Activated CD4-positive, alpha-beta memory T cell treated with anti-CD3 and anti-CD28 coated beads for 36 hours (primary cell): ENCODE results near the gene ZNF383. TPM values are rescaled to one million over a fixed set of nuclear protein-coding genes. Genes with fewer than 3 reads are reported as not detected.
"Not testable (repeated sequence)": the region's sequence is repeated elsewhere in the genome, so short reads cannot be mapped to it uniquely, and the experiment has no call there.

ENCODE experiments used
- CTCF ChIA-PET: fragments of 350-600 bp; sonication (Branson Sonifier 250); formaldehyde crosslinking; loops from one replicate; lab custom pipeline; 2021; ENCODE audit warnings: antibody characterized with exemption, inconsistent platforms; lab: Charles Lee
- POLR2A ChIA-PET: fragments of 350-600 bp; sonication (Branson Sonifier 250); formaldehyde crosslinking; loops from one replicate; lab custom pipeline; 2021; ENCODE audit warnings: antibody characterized with exemption; lab: Charles Lee
- DNase-seq: peaks from one replicate; pipeline ENCODE4 v3.0.0-alpha.2; 2020
- H3K27ac Mint-ChIP-seq: one replicate; pipeline ENCODE4 v1.8.0; 2021; ENCODE audit warnings: mixed read lengths
- H3K27me3 Mint-ChIP-seq: one replicate; pipeline ENCODE4 v1.8.0; 2021; ENCODE audit warnings: mixed read lengths
- H3K36me3 Mint-ChIP-seq: one replicate; pipeline ENCODE4 v1.8.0; 2021; ENCODE audit warnings: mixed read lengths
- H3K4me1 Mint-ChIP-seq: one replicate; pipeline ENCODE4 v1.8.0; 2021; ENCODE audit warnings: low read depth, mixed read lengths
- H3K4me3 Mint-ChIP-seq: one replicate; pipeline ENCODE4 v1.8.0; 2021; ENCODE audit warnings: mild to moderate bottlenecking, mixed read lengths
- H3K9me3 Mint-ChIP-seq: one replicate; pipeline ENCODE4 v1.8.0; 2021; ENCODE audit warnings: mixed read lengths
- intact Hi-C: fragments of 100-400 bp; cut with micrococcal nuclease; formaldehyde crosslinking; loops from one replicate; pipeline ENCODE4 v1.15.1; 2023
- total RNA-seq, 2 experiments: library from RNA; stranded (reverse); gene quantifications; one replicate each; pipeline ENCODE4 v1.2.3, GENCODE V29; 2021

The ZNF383 gene
- total RNA-seq, result 1 to 10 TPM; 7.7 TPM

DNA sequence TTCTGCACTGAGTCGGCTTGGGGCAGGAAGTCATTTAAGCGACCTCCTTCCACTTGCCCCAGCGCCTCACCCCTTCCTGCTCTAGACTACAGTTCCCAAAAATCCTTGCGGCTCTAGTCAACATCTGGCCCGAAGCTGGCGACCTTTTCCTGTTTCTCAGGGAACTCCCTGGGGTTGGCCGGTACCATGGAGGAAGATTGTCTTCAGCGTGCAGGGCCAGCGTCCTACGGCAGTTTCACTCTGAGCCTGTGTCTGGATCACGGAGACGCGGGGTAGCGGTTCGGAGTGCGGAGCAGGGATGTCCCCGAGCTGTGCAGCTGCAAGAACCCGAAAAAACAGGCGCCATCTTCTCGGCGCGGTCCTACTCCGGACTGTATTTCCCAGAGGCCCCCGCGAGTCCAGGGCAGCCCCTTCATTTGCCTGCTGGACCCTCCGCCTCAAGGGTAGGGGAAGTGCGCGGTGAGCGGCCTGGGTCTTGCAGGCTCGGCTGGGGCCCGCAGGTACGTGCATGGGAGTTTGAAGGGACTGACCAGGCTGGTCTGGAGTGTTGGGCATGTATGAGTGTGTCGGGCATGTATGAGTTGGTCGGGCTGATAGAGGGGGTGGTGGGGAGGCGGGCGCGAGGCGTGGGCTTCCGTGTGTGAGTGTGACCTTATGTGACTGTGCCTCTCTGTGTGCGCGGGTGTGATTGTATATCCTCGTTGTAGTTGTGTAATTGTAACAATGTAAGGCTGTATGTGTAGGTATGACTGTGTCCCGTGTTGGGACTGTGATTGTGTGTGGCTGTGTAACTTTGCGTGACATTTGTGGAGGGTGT is at the start of gene ZNF383:
TSS of gene ZNF383 (plus strand) at position 440 of the 817 bp plus-strand sequence. CDS start 12,240 bp downstream, outside the sequence.
- peak within 1 kb of the TSS; percentile 99 for H3K27ac Mint-ChIP-seq
- POLR2A ChIA-PET, result interaction anchor here (0.5 to 1.6 kb wide), 4 partner anchors 11 to 729 kb away, joined by 3 to 6 read pairs (median 3); partner anchors contain the start of genes ZNF527, ZNF566 and ZNF573

GRCh38 chr19:37172368-37173366 is 45.3 kb upstream of the ZNF383 start, which contains the start of gene ZNF585A:
Gene ZNF585A (minus strand): TSS chr19:37172695. CDS start chr19:37169910, 2,785 bp downstream.
- Mint-ChIP-seq H3K27me3 (no peaks in the 10 kb centered on the region), H3K4me3 (no peak within 1 kb of the TSS), H3K36me3 (peaks cover 38% of the 10 kb centered on the region), H3K27ac (no peak within 1 kb of the TSS), H3K9me3 (peaks cover 33% of the 10 kb centered on the region), H3K4me1 (no peaks in the 10 kb centered on the region)
- CTCF ChIA-PET, result interaction anchor here (1.1 kb wide), 1 partner anchor 38 kb away, joined by 3 read pairs; the partner anchor contains the start of gene ZNF585B
- intact Hi-C loops, result loop anchor here (1.0 to 5.0 kb wide), 8 partner anchors 38 to 334 kb away; partner anchors contain the start of genes ZNF383, ZNF420, ZNF527 and ZNF568
- POLR2A ChIA-PET, result interaction anchor here (1.0 kb wide), 1 partner anchor 957 kb away, joined by 3 read pairs; the partner anchor contains the start of gene ZNF146
- DNase-seq, result peak; percentile 92

More for the DNA sequence above, at the start of gene ZNF383:
- Mint-ChIP-seq H3K36me3 (peaks cover 36% of the 10 kb centered on the region), H3K9me3 (peaks cover 3% of the 10 kb centered on the region), H3K4me1 (peaks cover 19% of the 10 kb centered on the region), H3K27me3 (no peaks in the 10 kb centered on the region), H3K4me3 (peak within 1 kb of the TSS; percentile 99)
- intact Hi-C loops, result loop anchor here (1.0 to 10.0 kb wide), 9 partner anchors 8 to 1003 kb away; partner anchors contain the start of genes ZFP14, ZNF146, ZNF260 and ZNF345
- DNase-seq, result peak; percentile 90
- CTCF ChIA-PET, result interaction anchor here (1.1 to 1.7 kb wide), 2 partner anchors 9 to 245 kb away, joined by 4 read pairs; no protein-coding TSS in a partner anchor

GRCh38 chr19:37186071-37186470 is 31.9 kb upstream of the ZNF383 start:
- Mint-ChIP-seq H3K36me3 (peaks cover 75% of the 10 kb centered on the region), H3K9me3 (peaks cover 78% of the 10 kb centered on the region)
- POLR2A ChIA-PET, CTCF ChIA-PET, DNase-seq, H3K27ac Mint-ChIP-seq, H3K27me3 Mint-ChIP-seq, H3K4me1 Mint-ChIP-seq, intact Hi-C loops, H3K4me3 Mint-ChIP-seq: not testable (repeated sequence)

GRCh38 chr19:37195248-37195647 is 22.8 kb upstream of the ZNF383 start:
- H3K27me3 Mint-ChIP-seq, H3K4me1 Mint-ChIP-seq, CTCF ChIA-PET, H3K4me3 Mint-ChIP-seq, DNase-seq, H3K27ac Mint-ChIP-seq, POLR2A ChIA-PET, intact Hi-C loops: not testable (repeated sequence)
- Mint-ChIP-seq H3K9me3 (peaks cover 53% of the 10 kb centered on the region), H3K36me3 (peaks cover 68% of the 10 kb centered on the region)

- DNase-seq, H3K27me3 Mint-ChIP-seq, H3K4me3 Mint-ChIP-seq, H3K4me1 Mint-ChIP-seq, H3K27ac Mint-ChIP-seq, POLR2A ChIA-PET, intact Hi-C loops, CTCF ChIA-PET: not testable (repeated sequence)
- Mint-ChIP-seq H3K9me3 (peaks cover 46% of the 10 kb centered on the region), H3K36me3 (peaks cover 65% of the 10 kb centered on the region)
Observed at GRCh38 chr19:37197115-37197514, 20.9 kb upstream of the ZNF383 start.

DNA sequence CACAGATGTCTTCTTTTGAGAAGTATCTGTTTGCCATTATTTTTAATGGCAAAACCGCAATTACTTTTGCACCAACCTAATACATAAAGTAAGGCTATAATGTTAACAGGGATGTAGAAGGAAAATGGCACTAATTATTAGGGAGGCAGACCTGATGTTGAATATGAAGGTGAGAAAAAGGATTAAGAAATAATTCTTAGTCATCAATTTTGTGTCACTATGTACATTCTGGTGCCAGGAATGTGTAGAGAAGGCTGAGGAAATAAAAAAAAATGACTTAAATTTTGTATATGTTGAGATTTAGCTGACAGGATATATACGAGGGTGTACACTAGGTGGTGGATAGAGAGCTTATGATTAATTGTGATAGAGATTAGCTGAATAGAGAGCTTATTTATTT is 20.2 kb upstream of the ZNF383 start:
- Mint-ChIP-seq H3K36me3 (peaks cover 70% of the 10 kb centered on the region), H3K4me1 (no peaks in the 10 kb centered on the region), H3K27me3 (no peaks in the 10 kb centered on the region), H3K9me3 (peaks cover 47% of the 10 kb centered on the region), H3K4me3 (no peak overlapping the region), H3K27ac (no peak overlapping the region)
- intact Hi-C loops, result no loop called here
- ChIA-PET POLR2A (no interaction called here), CTCF (no interaction called here)
- no peak for DNase-seq

DNA sequence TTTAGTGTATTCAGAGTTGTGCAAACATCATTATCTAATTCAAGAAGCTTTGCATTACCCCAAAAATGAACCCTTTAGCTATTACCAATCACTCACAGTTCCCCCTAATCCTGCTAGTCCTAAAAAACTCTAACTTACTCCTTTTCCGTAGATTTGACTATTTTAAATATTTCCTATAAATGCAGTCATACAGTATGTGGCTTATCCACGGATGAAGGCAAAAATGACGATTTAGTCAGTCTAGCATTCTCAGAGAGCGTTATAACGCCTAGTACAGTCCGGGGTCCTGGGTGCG is 587 bp upstream of the ZNF383 start:
- peak overlapping the region; percentile 99 for H3K4me3 Mint-ChIP-seq
- H3K9me3 Mint-ChIP-seq, result peaks cover 3% of the 10 kb centered on the region
- H3K27me3 Mint-ChIP-seq, result no peaks in the 10 kb centered on the region
- peak overlapping the region; percentile 99 for H3K27ac Mint-ChIP-seq
- ChIA-PET CTCF (interaction anchor here (0.6 to 1.7 kb wide), 4 partner anchors 9 to 1089 kb away, joined by 3 to 4 read pairs (median 4); partner anchors contain the start of genes ZNF146 and ZNF565), POLR2A (interaction anchor here (1.0 to 1.6 kb wide), 3 partner anchors 154 to 729 kb away, joined by 3 to 6 read pairs (median 3); partner anchors contain the start of genes ZNF527, ZNF566 and ZNF573)
- intact Hi-C loops, result loop anchor here (1.0 to 10.0 kb wide), 5 partner anchors 252 to 1003 kb away; partner anchors contain the start of genes ZFP14, ZNF146, ZNF345 and ZNF565
- no peak for DNase-seq
- H3K4me1 Mint-ChIP-seq, result peaks cover 19% of the 10 kb centered on the region
- peaks cover 33% of the 10 kb centered on the region for H3K36me3 Mint-ChIP-seq

DNA sequence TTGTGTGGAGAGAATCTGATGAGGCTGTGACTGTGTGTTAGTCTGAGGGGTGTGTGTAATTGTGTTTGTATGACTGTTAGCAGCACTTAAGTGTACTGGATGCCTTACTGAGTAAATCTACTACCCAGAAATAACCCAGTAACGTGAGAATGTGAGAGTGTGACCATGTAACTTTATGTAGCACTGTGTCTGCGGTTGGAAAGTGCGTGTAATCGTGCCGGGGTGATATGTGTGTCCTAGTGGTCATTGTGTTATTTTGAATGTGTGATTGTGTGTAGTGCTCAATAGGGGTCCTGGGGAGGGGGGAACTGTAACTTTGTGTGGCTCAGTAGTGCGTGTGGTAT is 550 bp downstream of the ZNF383 start:
- Mint-ChIP-seq H3K4me3 (peak overlapping the region; percentile 99), H3K27ac (peak overlapping the region; percentile 99), H3K27me3 (no peaks in the 10 kb centered on the region), H3K36me3 (peaks cover 39% of the 10 kb centered on the region), H3K4me1 (peaks cover 19% of the 10 kb centered on the region), H3K9me3 (peaks cover 6% of the 10 kb centered on the region)
- DNase-seq, result peak; percentile 69
- CTCF ChIA-PET, result no interaction called here
- POLR2A ChIA-PET, result no interaction called here
- intact Hi-C loops, result loop anchor here (1.0 to 10.0 kb wide), 8 partner anchors 8 to 1004 kb away; partner anchors contain the start of genes ZFP14, ZNF146, ZNF260 and ZNF345

DNA sequence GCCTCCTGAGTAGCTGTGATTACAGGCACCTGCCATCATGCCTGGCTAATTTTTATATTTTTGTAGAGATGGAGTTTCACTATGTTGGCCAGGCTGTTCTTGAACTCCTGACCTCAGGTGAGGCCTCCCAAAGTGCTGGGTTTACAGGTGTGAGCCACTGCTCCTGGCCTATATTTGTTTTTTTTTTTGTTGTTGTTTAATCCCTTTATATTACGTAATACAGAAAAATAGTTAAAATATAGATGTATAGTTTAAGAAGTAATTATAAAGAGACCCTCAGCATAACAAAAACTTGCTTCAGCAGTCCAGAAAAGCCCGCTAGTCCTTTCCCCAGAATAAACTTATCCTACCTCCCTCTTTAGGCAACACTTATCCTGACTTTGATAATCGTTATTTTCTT is 2.4 kb downstream of the ZNF383 start:
- H3K36me3 Mint-ChIP-seq, result peaks cover 47% of the 10 kb centered on the region
- intact Hi-C loops, result no loop called here

GRCh38 chr19:37221136-37221535 is 3.1 kb downstream of the ZNF383 start:
- no peaks in the 10 kb centered on the region for H3K27me3 Mint-ChIP-seq
- CTCF ChIA-PET, result no interaction called here
- H3K4me3 Mint-ChIP-seq, result no peak overlapping the region
- peaks cover 54% of the 10 kb centered on the region for H3K36me3 Mint-ChIP-seq
- POLR2A ChIA-PET, result no interaction called here
- no peak overlapping the region for H3K27ac Mint-ChIP-seq
- intact Hi-C loops, result no loop called here
- peaks cover 13% of the 10 kb centered on the region for H3K9me3 Mint-ChIP-seq
- H3K4me1 Mint-ChIP-seq, result peaks cover 19% of the 10 kb centered on the region
- no peak for DNase-seq

More for the DNA sequence above, 2.4 kb downstream of the ZNF383 start:
- H3K27ac Mint-ChIP-seq, result no peak overlapping the region
- no peaks in the 10 kb centered on the region for H3K27me3 Mint-ChIP-seq
- H3K4me3 Mint-ChIP-seq, result no peak overlapping the region
- ChIA-PET POLR2A (no interaction called here), CTCF (no interaction called here)
- H3K9me3 Mint-ChIP-seq, result peaks cover 8% of the 10 kb centered on the region
- no peak for DNase-seq
- H3K4me1 Mint-ChIP-seq, result peaks cover 19% of the 10 kb centered on the region

DNA sequence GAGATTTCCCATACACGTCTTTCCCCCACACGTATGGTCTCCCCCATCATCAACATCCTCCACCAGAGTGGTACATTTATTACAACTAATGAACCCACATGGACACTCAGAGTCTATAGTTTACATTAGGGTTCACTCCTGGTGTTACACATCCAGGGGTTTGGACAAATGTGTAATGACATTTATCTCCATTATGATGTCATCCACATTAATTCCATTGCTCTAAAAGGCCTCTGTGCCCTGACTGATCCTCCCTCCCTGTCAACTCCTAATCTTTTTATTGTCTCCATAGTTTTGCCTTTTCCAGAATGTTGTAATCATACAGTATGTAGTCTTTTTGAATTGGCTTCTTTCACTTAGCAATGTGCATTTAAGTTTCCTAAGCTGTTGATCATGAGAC is 8.2 kb downstream of the ZNF383 start:
- ChIA-PET CTCF (no interaction called here), POLR2A (no interaction called here)
- no peak for DNase-seq
- Mint-ChIP-seq H3K4me3 (no peak overlapping the region), H3K27me3 (no peaks in the 10 kb centered on the region), H3K36me3 (peaks cover 64% of the 10 kb centered on the region), H3K27ac (no peak overlapping the region), H3K4me1 (no peaks in the 10 kb centered on the region), H3K9me3 (peaks cover 36% of the 10 kb centered on the region)
- intact Hi-C loops, result no loop called here
